HUDEP-2 (cell line): Measurements from ENCODE around the gene DOHH.
"Not testable (repeated sequence)": the region's sequence is repeated elsewhere in the genome, so short reads cannot be mapped to it uniquely, and the experiment has no call there.

Source experiments
- DNase-seq, 76 experiments: peaks; one replicate each; lab custom pipeline; 2025; ENCODE audit not compliant: unreplicated experiment in 76 of 76; lab: John Stamatoyannopoulos, UW

Gene DOHH

DNA sequence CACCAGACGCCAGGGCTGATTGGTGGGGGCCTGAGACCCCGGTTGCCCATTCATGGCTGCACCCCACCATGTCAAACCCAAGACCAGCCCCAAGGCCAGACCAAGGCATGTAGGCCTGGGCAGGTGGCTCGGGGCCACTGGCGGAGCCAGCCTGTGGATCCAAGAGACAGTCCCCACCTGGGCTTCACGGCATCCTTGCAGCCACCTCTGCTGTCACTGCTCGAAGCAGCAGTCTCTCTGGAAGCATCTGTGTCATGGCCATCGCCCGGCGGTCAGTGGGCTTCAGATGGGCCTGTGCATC lies 34.7 kb upstream of the DOHH start:
- DNase-seq = no peak

DNA sequence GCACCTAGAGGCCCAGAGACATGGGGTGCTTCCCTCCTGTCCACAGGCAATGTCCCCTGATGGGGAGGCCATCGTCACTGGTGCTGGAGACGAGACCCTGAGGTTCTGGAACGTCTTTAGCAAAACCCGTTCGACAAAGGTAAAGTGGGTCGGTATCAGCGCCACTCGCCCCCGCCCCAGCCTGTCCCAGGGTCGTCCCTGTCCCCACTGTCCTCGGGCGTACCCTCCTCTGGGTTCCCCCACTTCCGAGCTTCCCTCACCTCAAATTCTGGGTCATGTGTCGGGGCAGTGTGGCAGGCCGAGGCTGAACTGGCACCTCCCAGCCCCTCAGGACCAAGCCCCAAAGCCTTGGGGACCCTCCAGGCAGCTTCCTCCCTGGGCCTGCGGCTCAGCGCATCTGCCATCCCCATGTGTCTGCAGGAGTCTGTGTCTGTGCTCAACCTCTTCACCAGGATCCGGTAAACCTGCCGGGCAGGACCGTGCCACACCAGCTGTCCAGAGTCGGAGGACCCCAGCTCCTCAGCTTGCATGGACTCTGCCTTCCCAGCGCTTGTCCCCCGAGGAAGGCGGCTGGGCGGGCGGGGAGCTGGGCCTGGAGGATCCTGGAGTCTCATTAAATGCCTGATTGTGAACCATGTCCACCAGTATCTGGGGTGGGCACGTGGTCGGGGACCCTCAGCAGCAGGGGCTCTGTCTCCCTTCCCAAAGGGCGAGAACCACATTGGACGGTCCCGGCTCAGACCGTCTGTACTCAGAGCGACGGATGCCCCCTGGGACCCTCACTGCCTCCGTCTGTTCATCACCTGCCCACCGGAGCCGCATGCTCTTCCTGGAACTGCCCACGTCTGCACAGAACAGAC lies 34.1 kb upstream of the DOHH start:
- no peak for DNase-seq

DNA sequence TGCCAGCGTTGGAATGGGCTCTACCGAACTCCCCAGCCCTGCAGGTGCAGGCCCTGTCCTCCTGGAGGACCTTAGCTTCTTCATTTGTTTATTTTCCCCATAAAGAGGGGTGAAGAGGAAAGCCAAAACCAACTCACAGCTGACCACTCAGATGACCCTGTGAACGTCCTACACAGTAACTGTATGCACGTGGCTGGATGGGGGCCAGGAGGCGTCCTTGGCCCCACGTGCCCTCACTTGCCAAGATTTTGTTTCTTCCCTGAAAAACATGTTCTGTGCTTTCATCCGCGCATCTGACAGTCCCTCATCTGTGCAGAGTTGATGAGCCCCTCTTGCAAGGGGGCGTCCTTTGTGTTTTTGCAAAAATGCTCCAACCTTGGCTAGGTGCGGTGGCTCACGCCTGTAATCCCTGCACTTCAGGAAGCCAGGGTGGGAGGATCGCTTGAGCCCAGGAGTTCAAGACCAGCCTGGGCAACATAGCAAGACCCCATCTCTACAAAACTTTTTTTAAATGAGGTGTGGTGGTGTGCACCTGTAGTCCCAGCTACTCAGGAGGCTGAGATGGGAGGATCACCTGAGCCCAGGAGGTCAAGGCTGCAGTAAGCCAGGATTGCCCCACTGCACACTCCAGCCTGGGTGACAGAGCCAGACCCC lies 33.2 kb upstream of the DOHH start:
- DNase-seq = no peak

DNA sequence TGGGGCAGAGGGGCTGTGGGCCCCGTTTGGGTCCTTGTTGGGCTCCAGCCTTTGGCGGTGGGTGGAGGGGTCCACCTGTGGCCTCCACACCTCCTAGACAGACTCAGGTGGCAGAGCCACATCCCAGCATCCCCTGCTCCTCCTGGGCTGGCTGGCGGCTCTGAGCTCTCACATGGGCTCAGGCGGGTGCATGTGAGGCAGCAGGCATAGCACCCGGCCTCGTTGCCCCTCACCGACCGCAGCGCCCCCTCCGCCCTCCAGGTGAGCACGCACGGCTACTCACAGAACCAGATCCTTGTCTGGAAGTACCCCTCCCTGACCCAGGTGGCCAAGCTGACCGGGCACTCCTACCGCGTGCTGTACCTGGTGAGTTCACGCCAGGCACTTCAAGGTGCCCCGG lies 32.6 kb upstream of the DOHH start:
- DNase-seq = no peak

DNA sequence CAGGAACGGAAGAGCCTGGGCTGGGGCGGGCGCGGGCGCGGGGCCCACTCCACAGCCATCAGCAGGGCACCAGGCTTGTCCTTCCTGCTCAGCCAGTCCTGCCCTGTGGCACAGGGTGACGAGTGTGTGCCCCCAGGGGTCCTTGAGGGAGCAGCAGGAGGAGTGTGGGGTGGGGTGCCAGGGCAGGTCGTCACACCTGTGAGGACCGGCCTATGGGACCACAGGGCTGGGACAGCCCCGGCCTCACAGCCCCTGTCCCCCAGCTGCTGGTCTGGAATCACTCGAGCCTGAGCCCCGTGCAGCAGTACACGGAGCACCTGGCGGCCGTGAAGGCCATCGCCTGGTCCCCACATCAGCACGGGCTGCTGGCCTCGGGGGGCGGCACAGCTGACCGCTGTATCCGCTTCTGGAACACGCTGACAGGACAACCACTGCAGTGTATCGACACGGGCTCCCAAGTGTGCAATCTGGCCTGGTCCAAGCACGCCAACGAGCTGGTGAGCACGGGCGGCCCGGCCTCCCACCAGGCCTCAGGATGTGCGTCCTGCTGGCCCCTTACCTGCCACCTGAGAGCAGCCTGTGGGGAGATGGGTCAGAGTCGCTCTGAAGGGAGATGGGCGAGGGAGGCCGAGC lies 31.8 kb upstream of the DOHH start:
- no peak for DNase-seq

DNA sequence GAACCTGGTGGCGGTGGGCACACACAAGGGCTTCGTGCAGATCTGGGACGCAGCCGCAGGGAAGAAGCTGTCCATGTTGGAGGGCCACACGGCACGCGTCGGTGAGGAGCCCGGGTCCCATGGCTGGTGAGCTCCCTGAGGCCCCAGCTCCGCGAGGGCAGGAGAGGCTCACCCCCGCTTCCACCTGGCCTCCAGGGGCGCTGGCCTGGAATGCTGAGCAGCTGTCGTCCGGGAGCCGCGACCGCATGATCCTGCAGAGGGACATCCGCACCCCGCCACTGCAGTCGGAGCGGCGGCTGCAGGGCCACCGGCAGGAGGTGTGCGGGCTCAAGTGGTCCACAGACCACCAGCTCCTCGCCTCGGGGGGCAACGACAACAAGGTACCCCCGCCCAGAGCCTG lies 31.2 kb upstream of the DOHH start:
- no peak for DNase-seq

DNA sequence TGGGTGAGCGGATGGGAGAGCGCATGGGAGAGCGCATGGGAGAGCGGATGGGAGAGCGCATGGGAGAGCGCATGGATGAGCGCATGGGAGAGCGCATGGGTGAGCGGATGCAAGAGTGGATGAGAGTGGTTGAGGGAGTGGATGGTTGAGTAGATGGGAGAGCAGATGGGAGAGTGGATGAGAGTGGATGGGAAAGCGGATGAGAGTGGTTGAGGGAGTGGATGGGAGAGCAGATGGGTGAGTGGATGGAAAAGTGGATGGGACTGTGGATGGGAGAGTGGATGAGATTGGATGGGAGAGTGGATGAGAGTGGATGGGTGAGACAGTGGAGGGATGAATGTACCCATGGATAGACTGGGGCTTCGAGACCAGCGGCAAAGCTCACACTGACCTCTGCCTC lies 29.9 kb upstream of the DOHH start:
- no peak for DNase-seq

DNA sequence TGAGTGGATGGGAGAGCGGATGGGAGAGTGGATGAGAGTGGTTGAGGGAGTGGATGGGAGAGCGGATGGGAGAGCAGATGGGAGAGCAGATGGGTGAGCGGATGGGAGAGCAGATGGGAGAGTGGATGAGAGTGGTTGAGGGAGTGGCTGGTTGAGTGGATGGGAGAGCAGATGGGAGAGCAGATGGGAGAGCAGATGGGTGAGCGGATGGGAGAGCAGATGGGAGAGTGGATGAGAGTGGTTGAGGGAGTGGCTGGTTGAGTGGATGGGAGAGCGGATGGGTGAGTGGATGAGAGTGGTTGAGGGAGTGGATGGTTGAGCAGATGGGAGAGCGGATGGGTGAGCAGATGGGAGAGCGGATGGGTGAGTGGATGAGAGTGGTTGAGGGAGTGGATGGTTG lies 28.8 kb upstream of the DOHH start:
- DNase-seq = not testable (repeated sequence)

DNA sequence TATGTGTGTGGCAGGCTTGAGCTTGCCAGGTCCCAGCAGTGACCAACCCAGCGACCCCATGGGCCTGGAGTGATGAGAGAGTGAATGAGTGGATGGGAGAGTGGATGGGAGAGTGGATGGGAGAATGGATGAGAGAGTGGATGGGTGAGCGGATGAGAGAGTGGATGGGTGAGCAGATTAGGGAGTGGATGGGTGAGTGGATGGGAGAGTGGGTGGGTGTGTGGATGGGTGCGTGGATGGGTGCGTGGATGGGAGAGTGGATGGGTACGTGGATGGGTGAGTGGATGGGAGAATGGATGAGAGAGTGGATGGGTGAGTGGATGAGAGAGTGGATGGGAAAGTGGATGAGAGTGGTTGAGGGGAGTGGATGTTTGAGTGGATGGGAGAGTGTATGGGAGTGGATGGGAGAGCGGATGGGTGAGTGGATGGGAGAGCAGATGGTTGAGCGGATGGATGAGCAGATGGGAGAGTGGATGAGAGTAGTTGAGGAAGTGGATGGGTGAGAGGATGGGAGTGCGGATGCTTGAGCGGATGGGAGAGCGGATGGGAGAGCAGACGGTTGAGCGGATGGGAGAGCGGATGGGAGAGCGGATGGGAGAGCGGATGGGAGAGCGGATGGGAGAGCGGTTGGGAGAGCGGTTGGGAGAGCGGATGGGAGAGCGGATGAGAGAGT lies 28.2 kb upstream of the DOHH start:
- DNase-seq = no peak

DNA sequence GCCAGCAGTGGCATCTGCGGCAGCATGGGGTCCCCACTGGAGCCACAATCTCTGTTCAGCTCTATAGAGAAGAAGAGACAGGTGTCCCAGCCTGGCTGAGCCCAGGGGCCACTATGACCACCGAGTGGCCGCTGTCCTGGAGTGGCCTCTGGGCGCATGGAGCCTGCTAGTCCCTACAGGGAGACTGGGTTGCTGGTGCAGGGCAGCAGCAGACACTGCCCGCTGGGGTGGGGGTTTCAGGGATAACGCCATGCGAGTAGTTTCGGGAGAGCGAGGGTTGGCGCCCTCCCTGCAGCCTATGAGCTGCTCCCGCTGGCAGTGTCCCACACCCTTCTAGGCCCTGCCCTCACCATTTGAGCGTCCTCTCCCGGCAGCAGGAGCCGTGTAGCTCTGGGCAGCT lies 27.6 kb upstream of the DOHH start:
- DNase-seq = no peak

DNA sequence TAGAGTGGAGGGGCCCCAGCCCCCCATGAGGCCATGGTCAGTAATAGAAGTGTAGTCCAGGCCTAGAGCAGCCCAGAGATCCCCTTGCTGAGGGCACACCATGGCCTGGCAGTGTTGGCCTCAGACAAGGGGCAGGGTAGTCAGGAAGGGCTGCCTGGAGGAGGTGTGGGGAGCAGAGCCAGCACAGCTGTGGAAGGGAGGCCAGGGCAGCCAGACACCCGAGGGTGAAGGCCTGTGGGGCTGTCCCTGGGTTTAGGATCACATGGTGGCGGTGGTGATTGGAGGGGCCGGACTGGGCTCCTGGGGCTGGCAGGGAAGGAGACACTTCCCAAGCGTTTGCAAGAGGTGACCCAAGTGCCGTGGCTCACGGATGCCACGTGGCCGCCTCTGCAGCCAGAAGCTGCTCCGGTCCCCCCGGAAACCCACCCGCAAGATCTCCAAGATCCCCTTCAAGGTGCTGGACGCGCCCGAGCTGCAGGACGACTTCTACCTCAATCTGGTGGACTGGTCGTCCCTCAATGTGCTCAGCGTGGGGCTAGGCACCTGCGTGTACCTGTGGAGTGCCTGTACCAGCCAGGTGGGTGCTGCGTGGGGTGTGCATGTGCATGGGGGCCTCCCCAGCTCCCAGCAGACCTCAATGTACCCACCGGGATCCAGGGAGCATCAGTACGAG lies 26.9 kb upstream of the DOHH start:
- DNase-seq = no peak

DNA sequence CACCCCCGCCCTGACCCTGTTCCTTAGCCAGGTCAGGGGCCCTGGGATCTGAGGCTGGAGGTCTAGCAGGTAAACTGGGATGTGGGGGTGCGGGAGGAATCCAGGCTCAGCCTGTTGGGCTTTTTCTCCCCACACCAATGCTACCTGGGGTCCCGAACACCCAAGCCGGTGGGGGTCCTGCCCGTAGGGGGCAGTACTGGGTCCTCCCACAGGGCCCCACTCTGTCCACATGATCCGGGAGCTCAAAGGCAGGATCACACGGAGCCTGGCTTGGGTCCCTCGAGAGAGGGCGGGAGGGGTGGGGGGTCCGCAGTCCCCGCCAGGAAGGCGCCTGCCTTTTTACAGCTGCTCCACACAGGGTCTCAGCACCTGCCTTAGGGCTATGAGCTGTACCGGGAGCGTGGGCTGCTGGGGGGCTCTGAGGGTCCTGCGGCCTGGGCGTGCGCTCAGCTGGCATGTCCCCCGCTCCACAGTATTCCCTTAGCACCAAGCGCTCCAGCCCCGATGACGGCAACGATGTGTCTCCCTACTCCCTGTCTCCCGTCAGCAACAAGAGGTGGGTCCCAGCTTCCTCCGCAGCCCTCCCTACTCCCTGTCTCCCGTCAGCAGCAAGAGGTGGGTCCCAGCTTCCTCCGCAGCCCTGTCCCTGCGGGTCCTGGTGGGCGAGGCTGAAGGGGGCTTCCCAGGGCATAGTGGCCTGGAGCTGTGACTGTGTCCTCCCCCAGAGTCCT lies 26.2 kb upstream of the DOHH start:
- DNase-seq = no peak

DNA sequence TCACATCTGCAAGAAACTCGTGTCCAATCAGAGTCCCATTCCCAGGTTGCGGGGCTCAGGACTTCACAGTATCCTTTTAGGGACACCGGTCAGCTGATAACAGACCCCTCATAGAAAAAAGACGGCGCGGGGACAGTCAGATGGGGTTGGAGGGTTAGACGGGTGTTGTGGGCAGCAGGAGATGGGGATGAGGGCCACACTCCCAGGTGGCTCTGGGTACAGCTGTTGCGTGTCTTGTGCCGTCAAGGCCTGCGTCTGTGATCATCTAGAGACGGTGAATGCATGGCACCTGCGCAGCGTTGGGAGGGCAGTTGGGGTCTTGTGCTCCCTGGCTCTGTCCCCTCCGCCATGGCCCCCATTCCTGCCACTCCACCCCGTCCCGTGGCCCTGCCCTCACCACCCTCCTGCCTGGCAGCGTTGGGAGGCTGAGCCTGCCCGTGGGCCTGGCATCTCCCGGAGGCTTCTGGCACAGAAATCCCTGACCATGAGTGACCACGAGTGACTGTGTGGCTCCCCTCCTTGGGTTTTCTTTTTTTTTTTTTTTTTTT lies 24.5 kb upstream of the DOHH start:
- DNase-seq = no peak

DNA sequence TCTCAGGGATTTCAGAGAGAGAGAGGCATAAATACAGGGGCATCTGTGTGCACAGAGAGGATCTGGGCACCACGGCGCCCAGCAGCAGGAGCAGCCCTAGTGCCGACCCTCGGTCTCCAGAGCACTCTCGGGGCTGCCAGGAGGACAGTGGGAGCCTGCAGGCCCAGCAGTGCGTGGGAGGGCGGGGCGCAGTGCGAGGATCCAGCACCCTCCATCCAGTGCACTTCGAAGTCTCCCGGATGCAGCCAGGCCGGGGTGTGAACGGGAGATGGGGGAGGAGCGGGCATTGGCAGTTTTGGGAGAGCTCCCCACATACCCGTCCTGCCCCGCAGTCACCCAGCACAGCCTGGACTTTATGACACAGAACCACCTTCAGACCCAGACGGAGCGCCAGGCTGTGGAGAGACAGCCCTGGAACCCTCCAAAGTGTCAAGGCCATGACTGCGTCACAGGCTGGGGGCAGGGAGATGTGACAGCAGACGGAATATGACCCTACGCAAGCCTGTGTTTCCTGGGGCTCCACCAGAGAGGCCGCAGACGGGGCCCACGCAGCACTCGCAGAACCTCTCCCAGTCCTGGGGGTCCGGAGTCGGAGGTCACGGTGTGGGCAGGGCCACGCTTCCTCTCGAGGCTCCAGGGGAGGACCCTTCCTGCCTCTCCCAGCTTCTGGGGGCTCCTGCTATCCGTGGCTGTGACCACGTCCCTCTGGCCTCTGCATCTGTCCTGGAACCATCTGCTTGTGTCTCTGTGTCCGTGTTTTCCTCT lies 23.8 kb upstream of the DOHH start:
- no peak for DNase-seq

DNA sequence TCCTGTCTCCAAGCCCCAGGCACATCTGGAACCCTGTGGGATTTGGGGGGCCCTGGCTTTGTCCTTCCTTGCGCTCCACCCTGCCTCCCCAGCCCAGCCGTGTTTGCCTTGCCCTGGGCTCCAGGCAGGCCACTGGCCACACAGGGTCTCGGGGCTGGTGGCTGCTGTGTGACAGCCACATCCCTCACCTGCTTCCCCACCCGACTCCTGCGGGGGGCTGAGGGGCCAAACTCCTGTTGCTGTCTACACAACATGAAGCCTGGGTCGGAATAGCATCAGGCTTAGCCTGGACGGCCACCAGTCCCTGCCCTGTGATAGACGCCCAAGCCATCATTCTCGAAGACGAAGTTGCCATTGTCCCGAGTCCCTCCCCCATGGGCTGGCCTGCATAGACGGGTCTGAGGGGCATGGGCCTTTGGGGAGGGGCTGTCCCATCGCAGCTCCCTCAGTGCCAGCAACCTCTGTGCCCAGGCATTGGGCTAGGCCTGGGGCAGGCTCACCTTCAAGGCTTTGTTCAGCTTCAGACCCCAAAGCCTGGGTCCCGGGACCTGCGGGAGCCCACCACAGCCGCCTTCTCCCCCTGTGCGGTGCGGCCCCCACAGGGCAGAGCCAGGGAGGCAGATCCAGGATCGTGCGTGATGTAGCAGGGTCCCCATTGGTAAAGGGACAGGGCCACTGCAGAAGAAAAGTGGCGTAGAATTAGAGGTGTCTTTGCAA lies 23.0 kb upstream of the DOHH start:
- DNase-seq = no peak

DNA sequence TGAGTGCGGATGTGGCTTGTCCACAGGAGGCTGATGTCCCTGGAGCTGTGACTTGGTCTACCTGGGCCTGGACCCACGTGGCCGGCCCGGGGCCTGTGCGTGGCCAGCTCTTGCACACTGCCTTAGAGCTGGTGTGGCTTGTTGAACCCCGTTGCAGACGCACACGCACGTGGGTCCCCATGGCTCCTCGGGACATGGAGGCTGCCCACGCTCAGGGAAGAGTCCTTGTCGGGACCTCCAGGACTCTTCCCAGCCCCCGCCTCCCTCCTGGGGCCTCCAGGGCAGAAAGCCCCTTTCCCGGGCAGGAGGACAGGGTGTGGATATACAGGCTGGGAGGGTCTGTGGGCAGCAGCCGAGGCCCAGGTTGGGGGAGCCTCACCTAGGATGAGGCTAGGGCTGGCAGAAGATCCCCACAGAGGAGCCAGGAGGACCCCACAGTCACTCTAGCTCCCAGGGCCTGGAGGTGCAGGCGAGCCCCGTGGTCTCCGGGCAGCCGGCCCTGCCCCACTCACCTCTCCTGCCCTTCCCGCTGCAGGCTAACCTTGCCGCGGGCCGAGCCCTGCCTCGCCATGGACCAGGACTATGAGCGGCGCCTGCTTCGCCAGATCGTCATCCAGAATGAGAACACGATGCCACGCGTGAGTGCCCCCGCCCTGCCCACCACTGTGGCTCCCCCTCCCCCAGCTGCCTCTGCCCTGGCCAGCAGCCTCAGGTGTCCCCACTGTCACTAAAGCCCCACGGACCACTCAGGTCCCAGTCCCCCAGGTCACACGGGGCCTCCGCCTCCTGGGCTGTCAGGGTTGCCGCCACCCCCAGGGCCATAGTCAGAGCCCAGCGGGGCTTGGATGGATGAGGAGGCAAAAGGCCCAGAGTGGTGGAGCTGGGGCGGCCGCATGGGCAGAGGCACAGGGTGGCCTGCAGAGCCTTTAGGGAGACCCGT lies 22.2 kb upstream of the DOHH start:
- DNase-seq = no peak

DNA sequence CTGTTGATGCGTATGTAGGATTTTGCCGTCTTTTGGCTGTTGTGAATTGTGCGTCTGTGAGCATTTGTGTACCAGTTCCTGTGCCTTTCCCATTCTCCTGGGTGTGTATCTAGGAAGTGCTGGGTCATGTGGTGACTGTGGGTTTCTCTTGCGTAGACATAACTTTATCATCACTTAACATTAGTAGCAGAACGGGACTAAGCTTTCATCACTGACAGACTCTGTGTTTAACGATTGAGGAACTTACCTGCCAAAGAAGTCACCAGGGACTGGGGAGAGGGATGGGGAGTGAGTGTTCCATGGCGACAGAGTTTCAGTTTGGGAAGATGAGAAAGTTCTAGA lies 20.6 kb upstream of the DOHH start:
- peak in 1 of 76 experiments; percentile 56 for DNase-seq
